ENCODE results near the gene PIGH. TPM values are rescaled to one million over a fixed set of nuclear protein-coding genes. Genes with fewer than 3 reads are reported as not detected.

Gene PIGH
- total RNA-seq, 2 donors from 2014 or later, result 4.5 to 7.5 TPM

GRCh38 chr14:67610491-67610890, 10.4 kb upstream of the PIGH start:
- Mint-ChIP-seq H3K36me3 (ENCODE audit: low read depth) (no peaks in the 10 kb centered on the region), H3K27ac (no peak overlapping the region), H3K9me3 (no peaks in the 10 kb centered on the region), H3K4me1 (no peaks in the 10 kb centered on the region), H3K4me3 (no peak overlapping the region), H3K27me3 (ENCODE audit: insufficient read depth) (peaks cover 69% of the 10 kb centered on the region)
- no peaks in the 10 kb centered on the region for H3K4me1 ChIP-seq (ENCODE audit: control insufficient read depth, insufficient read depth, low read length)
- no peaks in the 10 kb centered on the region for H3K36me3 ChIP-seq (ENCODE audit: control insufficient read depth, insufficient read depth, low read length)
- H3K4me3 ChIP-seq (ENCODE audit: low read length), result no peak overlapping the region
- DNase-seq, result no peak
- H3K27ac ChIP-seq (ENCODE audit: low read depth, low read length), result no peak overlapping the region
- peaks cover 11% of the 10 kb centered on the region for H3K27me3 ChIP-seq (ENCODE audit: control insufficient read depth, insufficient read depth, low read length, poor library complexity, severe bottlenecking)
- no peak for TF ChIP-seq CTCF (conservative IDR thresholded peaks at IDR 0.05)
- H3K9me3 ChIP-seq (ENCODE audit: control insufficient read depth, low read length), result no peaks in the 10 kb centered on the region
- WGBS, 2 experiments (ENCODE audit: insufficient coverage in 1 of 2, insufficient read length in 1 of 2), result 75% methylated on average over 1 of the region's 1 CpG; no CpG with 5 or more reads in 1 of the 2 experiments
- no peak overlapping the region for H3K9ac ChIP-seq (ENCODE audit: extremely low read depth, low read length, poor library complexity, severe bottlenecking)

- Mint-ChIP-seq H3K4me3 (no peak overlapping the region), H3K27ac (no peak overlapping the region), H3K27me3 (ENCODE audit: insufficient read depth) (peaks cover 65% of the 10 kb centered on the region), H3K36me3 (ENCODE audit: low read depth) (no peaks in the 10 kb centered on the region), H3K9me3 (no peaks in the 10 kb centered on the region), H3K4me1 (no peaks in the 10 kb centered on the region)
- Histone ChIP-seq H3K9ac (ENCODE audit: extremely low read depth, low read length, poor library complexity, severe bottlenecking) (no peak overlapping the region), H3K27ac (ENCODE audit: low read depth, low read length) (no peak overlapping the region), H3K27me3 (ENCODE audit: control insufficient read depth, insufficient read depth, low read length, poor library complexity, severe bottlenecking) (peaks cover 11% of the 10 kb centered on the region), H3K4me3 (ENCODE audit: low read length) (no peak overlapping the region), H3K4me1 (ENCODE audit: control insufficient read depth, insufficient read depth, low read length) (no peaks in the 10 kb centered on the region), H3K9me3 (ENCODE audit: control insufficient read depth, low read length) (no peaks in the 10 kb centered on the region), H3K36me3 (ENCODE audit: control insufficient read depth, insufficient read depth, low read length) (no peaks in the 10 kb centered on the region)
- 68 to 86% methylated on average over 3 to 10 of the region's 10 CpGs for WGBS, 2 experiments (ENCODE audit: insufficient coverage in 1 of 2, insufficient read length in 1 of 2)
- no peak for TF ChIP-seq CTCF (conservative IDR thresholded peaks at IDR 0.05)
- DNase-seq, result no peak
Observed at GRCh38 chr14:67609642-67610310, 9.7 kb upstream of the PIGH start.

- Histone ChIP-seq H3K36me3 (ENCODE audit: control insufficient read depth, insufficient read depth, low read length) (no peaks in the 10 kb centered on the region), H3K4me3 (ENCODE audit: low read length) (no peak overlapping the region), H3K9ac (ENCODE audit: extremely low read depth, low read length, poor library complexity, severe bottlenecking) (no peak overlapping the region), H3K27me3 (ENCODE audit: control insufficient read depth, insufficient read depth, low read length, poor library complexity, severe bottlenecking) (peaks cover 11% of the 10 kb centered on the region), H3K4me1 (ENCODE audit: control insufficient read depth, insufficient read depth, low read length) (no peaks in the 10 kb centered on the region), H3K27ac (ENCODE audit: low read depth, low read length) (no peak overlapping the region), H3K9me3 (ENCODE audit: control insufficient read depth, low read length) (no peaks in the 10 kb centered on the region)
- DNase-seq, result no peak
- no peaks in the 10 kb centered on the region for H3K36me3 Mint-ChIP-seq (ENCODE audit: low read depth)
- no peaks in the 10 kb centered on the region for H3K4me1 Mint-ChIP-seq
- H3K4me3 Mint-ChIP-seq, result no peak overlapping the region
- 86 to 91% methylated on average over 5 of the region's 5 CpGs for WGBS, 2 experiments (ENCODE audit: insufficient coverage in 1 of 2, insufficient read length in 1 of 2)
- no peaks in the 10 kb centered on the region for H3K9me3 Mint-ChIP-seq
- no peak overlapping the region for H3K27ac Mint-ChIP-seq
- peaks cover 72% of the 10 kb centered on the region for H3K27me3 Mint-ChIP-seq (ENCODE audit: insufficient read depth)
- TF ChIP-seq CTCF (conservative IDR thresholded peaks at IDR 0.05), result no peak
Observed at GRCh38 chr14:67607646-67608045, 7.6 kb upstream of the PIGH start.
